ENCODE results near the gene EPHA7.

The EPHA7 gene

DNA sequence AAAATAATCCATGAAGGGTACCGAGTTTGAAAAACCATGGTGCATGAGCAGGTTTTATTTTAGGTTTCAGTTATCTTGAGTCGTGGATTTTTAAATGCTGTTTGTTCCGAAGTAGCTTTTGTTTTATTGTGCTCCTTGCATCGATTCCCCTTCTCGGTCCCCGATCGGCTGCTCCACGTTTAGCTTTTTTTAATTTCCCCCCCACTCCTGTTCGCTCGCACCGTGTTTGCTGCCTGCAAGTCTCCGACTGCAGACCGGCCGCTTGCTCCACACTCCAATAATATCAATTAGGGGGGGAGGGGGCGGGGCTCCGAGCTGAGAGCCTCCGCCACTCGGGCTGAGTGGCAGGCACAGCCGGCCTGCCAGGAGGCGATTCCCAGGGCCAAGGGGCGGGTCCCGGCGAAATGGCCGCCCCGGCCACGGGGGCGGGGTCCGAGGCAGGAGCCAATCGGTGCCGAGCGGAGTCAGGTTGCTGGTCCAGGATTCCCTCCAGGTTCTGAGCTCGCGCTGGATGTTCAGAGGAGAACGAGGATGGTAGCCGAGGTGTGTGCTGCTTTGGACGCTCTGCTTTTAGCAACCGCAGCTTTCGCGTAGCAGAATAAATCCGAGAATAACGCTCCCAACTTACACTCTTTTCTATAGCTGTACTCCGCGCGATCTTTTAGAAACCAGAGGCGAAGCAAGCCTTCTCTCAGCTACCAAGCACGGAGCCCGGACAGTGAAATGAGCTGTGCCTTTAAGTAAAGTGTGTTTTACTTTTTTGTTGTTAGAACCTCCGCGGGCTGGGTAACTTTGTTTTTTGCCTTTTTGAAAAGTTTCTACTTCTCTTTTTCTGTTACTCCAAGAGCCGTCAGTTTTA lies at the start of gene EPHA7:
Gene EPHA7, minus strand, starts transcription at position 256 of the 859 bp plus-strand sequence. Its CDS starts 218 bp downstream, at position 38.
- DNase-seq, result peak; percentile 97

DNA sequence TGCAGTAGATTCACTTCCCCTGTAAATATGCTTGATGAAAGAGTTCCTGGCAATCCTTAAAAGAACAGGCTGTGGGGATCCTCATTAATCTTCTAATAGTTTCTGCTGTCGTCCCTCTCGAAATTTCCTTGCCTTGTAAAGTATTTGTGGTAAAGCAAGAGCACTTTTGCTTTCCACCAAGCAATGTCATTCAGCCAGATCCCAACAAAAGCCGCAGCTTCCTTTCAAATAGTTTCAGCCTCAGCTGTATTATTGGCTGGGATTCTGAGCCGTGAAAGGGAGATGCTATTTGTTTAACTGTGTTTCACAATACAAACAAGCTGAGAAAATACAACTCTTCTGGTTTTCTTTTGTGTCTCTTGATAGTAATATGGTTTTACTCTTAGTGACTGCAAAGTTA lies 48.9 kb upstream of the EPHA7 start:
- peak; percentile 55 for DNase-seq

DNA sequence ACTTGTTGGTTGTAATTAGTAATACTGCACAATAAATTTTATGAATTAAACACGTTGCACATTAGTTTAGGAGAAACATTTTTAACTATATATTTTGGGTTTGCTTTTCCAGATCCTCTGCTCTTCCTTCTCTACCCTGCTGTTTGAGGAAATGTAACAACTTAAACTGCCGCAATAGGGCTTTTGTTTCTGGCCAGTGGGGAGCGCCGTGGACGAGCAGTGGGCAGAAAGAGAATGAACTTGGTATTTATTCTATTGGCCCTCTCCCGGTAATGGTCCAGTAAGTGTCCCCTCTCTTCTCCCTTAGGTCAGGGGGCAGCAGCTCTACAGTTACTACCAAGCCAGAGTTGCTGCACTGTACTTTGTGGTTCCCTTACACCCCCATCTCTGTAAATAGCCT lies 35.2 kb upstream of the EPHA7 start:
- no peak for DNase-seq

DNA sequence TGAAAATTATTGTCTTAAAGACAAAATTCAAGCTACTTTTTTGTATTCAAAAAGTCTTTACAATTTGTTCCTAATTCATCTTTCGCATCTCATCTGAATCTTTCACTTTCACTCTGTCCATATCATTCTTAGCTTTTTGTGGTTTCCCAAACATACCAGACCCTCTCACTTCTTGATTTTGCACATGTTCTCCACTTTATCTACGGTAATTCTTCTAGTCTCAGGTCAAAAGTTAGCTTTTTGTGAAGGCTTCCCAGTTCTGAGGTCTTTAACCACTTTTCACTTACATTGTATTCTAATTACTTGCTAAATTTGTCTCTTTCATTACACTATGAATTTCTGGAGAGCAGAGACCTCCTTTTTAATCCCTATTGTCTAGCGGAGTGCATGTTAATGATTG lies 34.6 kb upstream of the EPHA7 start:
- no peak for DNase-seq

DNA sequence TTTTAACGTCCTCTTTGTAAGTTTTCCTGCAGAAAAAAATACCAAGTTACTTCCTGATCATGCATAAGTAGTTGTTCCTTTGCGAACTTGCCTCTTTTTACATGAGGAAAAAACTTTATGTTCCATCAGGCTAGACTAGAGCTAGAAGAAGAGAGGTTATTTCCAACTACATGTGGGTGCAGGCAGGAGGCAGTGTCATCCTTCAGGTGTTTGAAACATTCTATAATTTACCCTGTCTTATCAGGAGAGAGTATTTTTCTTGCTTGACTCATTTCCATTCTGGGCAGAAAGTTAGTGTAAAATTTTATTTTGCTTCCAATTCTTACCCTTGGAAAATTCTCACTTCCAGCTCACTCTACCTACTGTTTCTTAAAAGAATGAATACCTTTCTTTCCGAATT lies 28.5 kb upstream of the EPHA7 start:
- peak; percentile 15 for DNase-seq

DNA sequence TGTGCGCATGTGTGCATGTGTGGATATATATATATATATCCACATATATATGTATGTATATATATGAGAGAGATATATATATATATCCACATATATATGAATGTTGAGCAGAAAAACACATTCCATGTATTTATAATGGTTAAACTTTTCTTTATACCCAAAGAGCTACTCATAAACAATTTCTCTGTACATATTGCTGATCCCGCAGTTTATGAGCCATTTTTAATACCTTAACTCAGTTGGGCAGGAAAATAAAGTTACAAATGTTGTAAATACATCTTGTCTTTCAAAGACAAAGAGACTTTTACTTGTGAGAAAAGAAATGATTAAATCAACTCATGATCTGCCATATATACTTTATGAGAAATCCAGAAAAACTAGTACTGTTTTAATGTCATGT lies 18.1 kb upstream of the EPHA7 start:
- no peak for DNase-seq

DNA sequence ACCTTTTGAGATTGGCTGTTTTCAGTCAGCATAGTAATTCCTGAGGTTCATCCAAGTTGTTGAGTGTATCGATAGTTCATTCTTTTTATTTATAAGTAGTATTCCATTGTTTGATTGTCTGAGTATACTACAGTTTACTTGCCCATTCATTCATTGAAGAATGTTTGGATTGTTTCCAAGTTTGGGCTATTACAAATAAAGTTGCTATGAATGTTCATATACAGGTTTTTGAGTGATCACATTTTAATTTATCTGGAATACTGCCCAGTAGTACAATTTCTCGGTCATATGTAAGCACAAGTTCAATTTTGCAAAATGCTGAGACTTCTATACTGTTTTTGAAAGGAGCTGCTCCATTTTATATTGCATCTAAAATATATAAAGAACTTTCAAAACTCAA lies 14.2 kb upstream of the EPHA7 start:
- no peak for DNase-seq

DNA sequence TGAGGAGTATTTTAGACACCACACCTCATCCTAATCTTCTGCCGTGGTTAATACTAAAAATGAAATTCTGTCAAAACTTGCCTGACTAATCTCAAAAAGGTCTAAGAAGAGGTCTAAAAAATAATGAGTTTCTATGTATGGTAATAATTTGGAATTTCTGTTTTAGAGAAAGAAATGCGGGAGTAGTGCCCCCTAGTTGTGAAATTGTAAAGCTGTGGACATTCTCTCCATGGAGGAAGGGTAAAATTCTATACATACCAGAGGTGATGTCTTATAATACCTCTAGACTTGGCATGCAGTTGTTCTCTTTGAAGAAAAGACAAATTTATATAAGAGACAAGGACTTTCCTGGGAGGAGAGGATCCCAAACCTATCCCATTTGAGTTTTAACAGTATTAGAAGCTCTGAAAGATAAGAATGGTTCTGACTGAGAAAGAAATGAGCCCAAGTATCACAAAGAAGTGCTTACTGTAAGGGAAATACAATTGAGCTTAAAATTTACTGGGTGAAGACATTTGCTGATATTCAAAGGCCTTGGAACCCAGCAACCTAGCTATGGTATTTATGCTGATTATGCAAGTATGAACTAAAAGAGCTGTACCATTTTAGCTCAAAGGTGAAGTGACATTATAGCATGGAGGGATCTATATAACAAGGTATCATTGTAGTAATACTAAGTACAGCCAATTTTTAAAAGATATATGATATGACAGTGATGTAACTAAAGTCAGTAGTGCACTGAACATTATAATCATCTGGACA lies 5.1 kb upstream of the EPHA7 start:
- DNase-seq, result peak; percentile 43

DNA sequence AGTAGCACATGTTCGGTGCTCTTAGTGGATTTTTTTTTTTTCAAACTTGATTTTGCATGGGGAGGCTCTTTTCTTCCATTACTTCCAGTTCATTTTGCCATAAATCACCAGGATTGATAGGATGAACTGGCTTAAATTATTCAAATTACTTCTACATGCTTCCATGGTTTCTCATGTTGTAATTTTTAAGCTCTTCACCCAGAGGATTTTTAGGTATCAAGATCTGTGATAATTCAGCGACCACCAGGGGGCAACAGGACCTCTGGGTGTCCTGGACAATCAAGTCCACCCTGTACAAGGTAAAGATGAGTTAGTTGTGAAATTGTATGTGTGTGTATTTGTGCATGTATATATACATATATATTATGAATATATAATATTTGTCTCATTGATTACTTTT lies 4.2 kb upstream of the EPHA7 start:
- peak; percentile 79 for DNase-seq

DNA sequence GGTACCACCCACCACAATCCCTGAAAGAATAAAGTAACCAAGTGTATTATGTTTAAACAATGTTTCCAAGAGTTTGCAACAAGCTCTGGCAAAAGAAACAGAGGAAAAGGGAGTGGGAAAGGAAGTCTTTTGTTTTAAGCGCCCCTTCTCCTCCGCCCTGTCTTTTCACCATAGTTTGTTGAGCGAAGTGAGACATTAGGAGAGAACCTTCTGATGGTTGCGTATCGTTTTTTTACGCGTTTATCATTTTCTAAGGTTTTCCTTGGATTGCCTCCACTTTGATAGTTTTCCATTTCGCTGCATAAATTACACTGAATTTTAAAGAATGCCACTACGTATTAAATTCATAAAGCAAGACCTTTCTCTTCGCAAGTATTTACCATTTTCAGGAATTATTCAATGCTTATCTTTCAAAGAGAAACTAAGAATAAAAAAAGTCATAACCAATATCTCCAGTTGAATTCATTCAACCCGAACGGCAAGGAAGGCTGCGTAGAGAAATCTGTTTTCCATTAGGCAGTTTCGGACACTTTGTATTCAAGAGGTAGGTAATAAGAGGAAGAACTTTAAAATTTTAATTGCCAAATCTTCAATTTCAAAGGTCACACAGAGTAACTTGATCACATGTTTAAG lies 920 bp upstream of the EPHA7 start:
- DNase-seq, result peak; percentile 31

DNA sequence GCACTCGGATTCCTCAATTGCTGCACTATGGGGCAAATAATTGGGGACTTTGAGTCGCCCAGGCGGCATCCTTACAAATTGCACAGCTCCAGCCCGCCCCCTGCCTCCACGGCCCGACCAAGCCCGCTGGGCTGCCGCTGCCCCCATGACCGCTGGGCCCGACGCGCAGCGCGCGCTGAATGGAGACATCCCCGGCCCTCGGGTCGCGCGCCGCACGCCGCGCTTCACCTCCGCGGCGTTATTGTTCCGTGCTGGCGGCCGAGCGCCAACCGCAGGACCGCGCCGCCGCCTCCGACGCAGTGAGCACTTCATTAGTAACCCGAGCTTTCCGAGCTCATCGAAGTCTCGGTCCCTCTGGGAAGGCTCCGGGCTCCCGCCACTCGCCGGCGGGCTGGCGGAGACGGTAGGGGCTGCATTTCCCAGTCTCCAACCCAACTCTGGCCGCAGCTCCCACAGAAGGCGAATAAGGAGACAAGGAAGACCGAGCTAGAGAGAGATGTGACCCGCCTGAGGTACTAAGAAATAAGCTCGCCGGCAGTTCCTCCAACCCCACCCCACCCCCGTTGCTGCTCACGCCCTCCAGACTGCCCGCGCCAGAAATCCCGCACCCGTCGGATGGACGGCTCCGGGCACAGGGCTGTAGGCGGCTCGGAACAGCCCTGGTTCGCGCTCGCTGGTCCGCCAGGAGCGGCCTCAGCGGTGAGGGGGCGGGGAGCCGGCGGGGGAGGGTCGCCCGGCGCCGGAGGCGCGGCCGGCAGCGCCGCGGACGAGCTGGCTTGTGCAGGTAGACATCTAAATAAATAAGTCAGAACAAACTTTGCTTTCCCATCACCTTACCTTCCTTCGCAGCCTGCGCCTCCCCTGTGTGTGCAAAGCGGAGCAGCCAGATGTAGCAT lies 703 bp downstream of the EPHA7 start:
- DNase-seq, result peak; percentile 80

DNA sequence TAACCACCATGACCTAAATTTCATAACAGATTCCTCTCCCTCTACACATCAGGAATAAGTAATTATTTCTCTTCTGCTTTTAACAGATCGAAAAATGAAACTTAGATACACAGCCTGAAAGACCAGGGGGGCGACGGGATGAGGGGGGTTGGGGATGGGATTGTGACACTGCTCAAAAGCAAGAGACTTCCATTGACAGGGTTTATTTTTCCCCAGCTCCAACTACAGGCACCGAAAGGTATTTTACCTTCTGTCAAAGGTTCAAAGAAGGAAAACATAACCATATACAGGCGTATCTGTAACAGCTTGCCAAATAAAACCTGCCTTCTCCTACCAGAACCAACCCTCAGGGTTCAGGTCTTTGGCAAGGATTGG lies 1.3 kb downstream of the EPHA7 start:
- DNase-seq, result peak; percentile 70

DNA sequence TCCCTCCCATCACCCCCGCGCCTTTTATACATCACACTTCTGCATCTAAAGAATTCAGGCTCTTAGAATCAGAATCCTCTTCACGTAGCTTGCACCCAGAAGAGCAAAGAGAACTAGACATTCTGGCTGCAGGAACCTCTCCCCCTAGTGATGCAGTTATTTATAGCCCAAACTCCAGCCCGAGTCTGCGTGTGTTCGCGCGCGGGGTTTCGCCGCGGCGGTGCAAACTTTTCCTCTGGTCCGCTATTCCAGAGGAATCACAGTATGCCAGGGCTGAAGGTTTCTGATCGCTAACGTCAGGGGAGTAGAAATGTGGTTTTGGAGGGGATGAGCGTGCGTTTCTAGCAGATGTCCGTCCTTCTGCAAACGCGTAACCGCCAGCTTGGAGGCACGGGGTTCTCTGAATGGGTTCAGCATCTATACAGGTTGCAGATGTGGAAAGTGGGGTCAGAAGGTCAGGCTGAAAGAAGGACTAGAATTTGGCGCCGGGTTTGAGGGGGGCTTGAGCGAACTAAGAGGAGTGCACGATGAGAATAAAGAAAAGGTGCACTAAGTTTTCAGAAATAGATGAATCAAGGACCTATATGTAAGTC lies 1.8 kb downstream of the EPHA7 start:
- peak; percentile 70 for DNase-seq

DNA sequence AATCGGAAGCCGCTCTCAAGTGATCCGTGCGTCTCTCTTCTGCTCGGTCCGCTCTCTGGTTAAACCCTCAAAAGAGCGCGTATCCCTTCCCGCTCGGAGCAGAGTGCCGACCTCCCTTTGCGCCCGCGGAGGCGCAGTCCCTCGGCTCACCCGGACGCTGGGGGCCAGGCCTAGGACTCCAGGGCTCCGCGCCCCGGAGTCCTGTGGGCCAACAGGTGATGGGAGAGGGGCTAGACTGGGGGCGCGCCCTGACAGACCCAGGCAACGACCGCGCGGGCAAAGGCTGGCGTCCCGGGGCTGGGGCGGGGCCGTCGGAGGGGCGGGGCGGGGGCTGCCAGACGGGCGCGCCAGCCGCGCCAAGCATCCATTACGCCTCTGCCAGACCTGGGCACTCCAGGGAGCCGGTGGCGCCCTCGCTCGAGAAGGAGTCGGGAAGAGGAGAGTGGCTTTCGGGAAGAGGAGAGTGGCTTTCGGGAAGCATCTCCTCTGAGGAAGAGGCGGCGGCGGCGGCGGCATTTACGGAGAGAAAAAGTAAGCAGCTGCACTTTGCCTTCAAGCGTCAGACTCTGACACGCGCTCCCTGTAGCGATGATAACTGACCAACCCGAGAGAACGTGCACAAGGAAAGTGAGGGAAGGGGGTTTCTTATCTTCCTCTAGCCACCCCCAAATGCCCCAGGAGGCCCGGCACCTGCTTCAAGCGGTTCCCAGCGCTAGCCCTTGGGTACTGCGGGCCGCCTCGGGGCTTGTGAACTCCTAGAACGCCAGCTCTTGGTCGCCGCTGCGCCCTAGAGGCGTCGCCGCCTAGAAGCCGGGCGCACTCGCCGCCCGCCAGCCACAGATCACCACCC lies 2.6 kb downstream of the EPHA7 start:
- DNase-seq, result peak; percentile 80

DNA sequence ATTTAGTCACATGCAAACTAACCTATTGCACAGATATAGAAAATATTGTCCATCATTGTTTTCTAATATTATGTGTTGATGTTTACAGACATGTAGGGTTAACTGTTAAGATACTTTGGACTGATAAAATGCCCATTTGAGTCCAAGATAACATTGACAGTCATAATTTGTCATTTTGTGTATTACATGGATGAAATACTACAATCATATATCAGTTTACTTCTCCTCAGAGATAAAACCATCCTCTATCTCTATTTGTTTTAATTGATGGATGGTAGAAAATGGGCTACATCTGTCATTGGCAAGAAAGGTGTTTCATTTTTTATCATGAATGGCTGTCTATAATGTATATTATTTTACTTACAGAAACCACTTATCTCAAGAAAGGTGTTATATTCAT lies 6.2 kb downstream of the EPHA7 start:
- no peak for DNase-seq

DNA sequence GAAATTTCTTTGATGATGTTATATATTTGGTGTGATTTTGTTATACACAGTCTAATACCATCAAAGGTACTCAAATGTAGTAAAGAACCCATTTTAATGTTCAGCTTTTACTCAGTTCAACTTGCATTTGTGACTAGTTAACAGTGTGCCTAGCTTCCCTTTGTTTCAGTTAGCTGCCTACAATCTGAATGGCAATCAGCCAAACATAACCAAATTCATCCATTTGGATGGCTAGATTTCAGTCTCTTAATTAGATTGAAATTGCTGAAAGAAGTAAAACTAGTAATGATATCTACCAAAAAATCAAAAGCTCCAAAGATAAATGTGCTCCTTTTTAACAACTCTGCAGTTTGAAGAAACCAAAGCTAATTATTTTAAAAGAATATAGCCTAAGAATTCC lies 6.9 kb downstream of the EPHA7 start:
- DNase-seq, result no peak

DNA sequence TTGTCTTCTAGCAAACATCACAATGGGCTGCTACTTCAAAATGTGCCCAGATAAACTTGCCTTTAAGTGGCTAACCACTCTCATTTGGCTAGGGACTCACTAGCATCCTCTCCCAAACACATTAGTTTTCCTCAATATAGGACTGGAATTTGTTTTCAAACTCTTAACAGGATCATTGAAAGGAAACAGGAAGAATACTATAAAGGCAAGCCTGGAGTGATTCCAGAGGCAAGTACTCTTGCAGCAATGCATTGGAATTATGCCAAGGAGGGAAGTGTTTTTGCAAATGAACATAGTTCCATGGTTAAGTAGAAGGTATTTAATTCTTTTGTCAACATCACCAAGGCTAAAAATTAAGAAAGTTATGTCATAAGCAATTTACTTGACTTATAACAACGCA lies 12.2 kb downstream of the EPHA7 start:
- DNase-seq, result peak; percentile 42

DNA sequence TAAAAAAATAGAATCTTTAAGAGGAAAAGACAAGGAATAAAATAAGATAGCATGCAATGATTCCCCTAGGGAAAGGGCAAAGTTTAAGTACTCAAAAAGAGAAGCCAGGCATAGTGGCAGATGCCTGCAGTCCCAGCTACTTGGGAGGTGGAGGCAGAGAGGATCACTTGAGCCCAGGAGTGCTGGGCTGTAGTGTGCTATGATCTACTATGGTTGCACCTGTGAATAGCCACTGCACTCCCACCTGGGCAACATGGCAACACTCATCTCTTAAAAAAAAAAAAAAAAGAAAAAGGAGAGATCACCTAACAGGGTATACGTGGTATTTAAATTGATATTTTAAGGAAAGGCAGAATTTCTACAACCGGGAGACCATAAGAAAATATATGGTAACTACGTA lies 16.0 kb downstream of the EPHA7 start:
- DNase-seq, result no peak

DNA sequence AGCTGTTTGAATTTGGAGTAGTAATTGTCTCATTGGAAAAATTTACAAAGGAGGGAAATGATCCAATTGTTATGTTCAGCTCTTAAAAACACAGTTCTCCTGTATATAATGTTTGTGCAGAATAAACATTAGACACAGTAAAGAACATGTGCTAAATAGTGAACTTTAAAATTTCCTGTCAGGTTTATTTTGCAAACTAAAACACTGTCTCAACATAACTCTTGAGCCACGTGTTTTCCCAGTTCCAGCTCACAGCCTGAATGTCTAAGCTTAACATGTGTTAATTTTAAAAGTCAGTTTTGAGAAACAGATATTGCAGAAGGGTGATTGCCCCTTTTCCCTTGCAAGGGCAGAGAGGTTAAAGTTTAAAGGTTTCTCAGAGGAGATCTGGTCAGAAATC lies 20.6 kb downstream of the EPHA7 start:
- DNase-seq, result peak; percentile 1

DNA sequence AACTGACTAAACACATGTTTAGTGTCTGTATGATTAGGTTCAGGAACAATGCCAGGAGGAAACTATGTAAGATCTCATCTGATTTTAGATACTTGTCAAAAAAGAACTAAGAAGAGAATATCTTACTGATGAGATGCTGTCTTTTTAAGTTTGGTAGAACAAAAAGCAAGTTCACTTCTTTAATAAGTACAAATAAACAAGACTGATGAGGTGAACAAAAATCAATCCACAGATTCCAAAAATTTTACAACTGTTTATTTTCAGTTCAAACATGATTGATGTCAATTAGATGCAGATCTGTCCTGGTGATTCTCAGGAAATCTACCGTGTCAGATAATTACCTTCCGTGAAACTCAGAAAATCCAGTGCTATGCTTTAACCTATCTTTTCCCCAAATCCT lies 24.9 kb downstream of the EPHA7 start:
- no peak for DNase-seq

DNA sequence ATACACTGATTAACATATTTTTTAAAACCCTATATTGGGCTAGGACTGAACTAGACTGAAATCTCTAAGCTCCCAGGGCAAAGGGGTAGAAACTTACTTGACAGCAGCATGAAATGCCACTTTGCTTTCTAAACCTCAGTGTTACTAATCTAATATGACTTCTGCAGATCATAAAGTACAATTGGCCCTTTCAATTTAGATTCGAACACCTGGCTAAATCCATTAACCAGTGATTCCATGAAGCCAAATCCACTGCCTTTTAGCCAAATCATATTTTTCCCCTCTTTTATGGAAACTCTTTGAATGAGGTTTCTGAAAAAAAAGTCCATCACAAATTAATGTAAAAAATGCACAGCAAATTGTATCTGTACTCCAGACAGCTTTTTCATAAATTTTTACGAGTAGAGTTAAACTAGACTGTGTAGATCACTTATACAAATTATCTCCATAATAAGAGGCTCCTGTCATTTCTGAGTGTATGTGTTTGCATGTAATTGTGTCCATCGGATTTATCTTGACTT lies 25.7 kb downstream of the EPHA7 start:
- DNase-seq, result no peak
